A549 (cell line): Measurements from ENCODE around the gene TRAF3IP1. TPM values are rescaled to one million over a fixed set of nuclear protein-coding genes. Genes with fewer than 3 reads are reported as not detected.
"Not testable (repeated sequence)": the region's sequence is repeated elsewhere in the genome, so short reads cannot be mapped to it uniquely, and the experiment has no call there.

Source experiments
- ATAC-seq, 2 experiments: fragments of 200-7000 bp in 1 of 2; fragments of >200 bp in 1 of 2; cut with Nextera tagmentation in 1 of 2; cut with Tn5 transposase in 1 of 2; 3 replicates each; pipeline versions ENCODE4 v1.8.0 to v1.9.1; 2018 to 2020; ENCODE audit warnings: mild to moderate bottlenecking in 1 of 2, moderate library complexity in 1 of 2
- CTCF ChIA-PET: fragments of 300-600 bp; sonication (Branson Sonifier 250); formaldehyde crosslinking; extraction: SDS; loops from one replicate; lab custom pipeline; 2021; ENCODE audit warnings: antibody characterized with exemption, inconsistent platforms; lab: Yijun Ruan, JAX
- POLR2A ChIA-PET: fragments of 350-600 bp; formaldehyde crosslinking; extraction: SDS; loops from one replicate; lab custom pipeline; 2021; ENCODE audit warnings: antibody characterized with exemption, inconsistent platforms; lab: Yijun Ruan, JAX
- DNase-seq, 2 experiments: peaks; one replicate each; pipeline versions ENCODE4 v3.0.0 to v3.0.0-alpha.2; 2011 to 2016; ENCODE audit warnings: low read depth in 1 of 2, low spot score in 1 of 2
- FAIRE-seq: peaks from 2 replicates; lab custom pipeline; 2011; peaks lifted over from hg19 to GRCh38; lab: Jason Lieb, UNC
- H3K27ac ChIP-seq, 2 experiments: fragments of >200 bp; sonication (Bioruptor Twin); formaldehyde crosslinking; 3 replicates each; pipeline ENCODE4 v1.5.1; 2016 to 2017
- H3K4me1 ChIP-seq: fragments of >200 bp; sonication (Bioruptor Twin); formaldehyde crosslinking; 3 replicates; pipeline ENCODE4 v1.6.1; 2016
- H3K4me2 ChIP-seq: fragments of >200 bp; sonication (Bioruptor Twin); formaldehyde crosslinking; 3 replicates; pipeline ENCODE4 v1.6.1; 2016
- H3K4me3 ChIP-seq: fragments of >200 bp; sonication (Bioruptor Twin); formaldehyde crosslinking; 3 replicates; pipeline ENCODE4 v1.5.1; 2016
- H3K9me3 ChIP-seq: fragments of >200 bp; sonication (Bioruptor Twin); formaldehyde crosslinking; 3 replicates; pipeline ENCODE4 v1.6.1; 2016
- CEBPB ChIP-seq, 2 experiments: fragments of >200 bp in 1 of 2; sonication (Bioruptor Twin) in 1 of 2; formaldehyde crosslinking in 1 of 2; IDR thresholded peaks; 2 replicates each; pipeline ENCODE4 v1.6.1; 2012 to 2016
- CHD4 ChIP-seq: fragments of 200-600 bp; sonication (generic); IDR thresholded peaks from 2 replicates; pipeline ENCODE4 v1.6.1; 2016; ENCODE audit warnings: antibody characterized with exemption, mild to moderate bottlenecking, borderline replicate concordance
- E2F6 ChIP-seq: IDR thresholded peaks from 2 replicates; pipeline ENCODE4 v1.6.1; 2012; ENCODE audit warnings: low read depth, borderline replicate concordance
- EP300 ChIP-seq, 2 experiments: fragments of >200 bp; sonication (Bioruptor Twin); formaldehyde crosslinking; IDR thresholded peaks; 2 replicates in 1 of 2; 3 replicates in 1 of 2; pipeline ENCODE4 v1.6.1; 2016 to 2017
- ESRRA ChIP-seq: fragments of 150-350 bp; IDR thresholded peaks from 2 replicates; pipeline ENCODE4 v1.6.1; 2014; ENCODE audit warnings: mild to moderate bottlenecking, low read length, borderline replicate concordance
- HDAC2 ChIP-seq: fragments of 200-600 bp; sonication (generic); IDR thresholded peaks from 2 replicates; pipeline ENCODE4 v1.6.1; 2016
- HEYL ChIP-seq: fragments of 250-450 bp; sonication (Bioruptor Pico); IDR thresholded peaks from 2 replicates; pipeline ENCODE4 v1.8.0; 2021; ENCODE audit warnings: mild to moderate bottlenecking, moderate library complexity
- HOXA7 ChIP-seq: fragments of 250-450 bp; sonication (Bioruptor Pico); IDR thresholded peaks from 2 replicates; pipeline ENCODE4 v1.5.0; 2020; ENCODE audit warnings: mild to moderate bottlenecking, moderate library complexity
- JUNB ChIP-seq: fragments of >200 bp; sonication (Bioruptor Twin); formaldehyde crosslinking; IDR thresholded peaks from 2 replicates; pipeline ENCODE4 v1.6.1; 2016
- MYC ChIP-seq: IDR thresholded peaks from 2 replicates; pipeline ENCODE4 v1.6.1; 2012; ENCODE audit warnings: mild to moderate bottlenecking, inconsistent platforms, low read length, improper control_type of control experiment, borderline replicate concordance
- RARB ChIP-seq: fragments of 250-450 bp; sonication (Bioruptor Pico); IDR thresholded peaks from 2 replicates; pipeline ENCODE4 v1.8.0; 2021; ENCODE audit warnings: mild to moderate bottlenecking, moderate library complexity
- RCOR1 ChIP-seq: fragments of 150-350 bp; IDR thresholded peaks from 2 replicates; pipeline ENCODE4 v1.6.1; 2014; ENCODE audit warnings: antibody characterized with exemption, low read length, low read depth
- SMC3 ChIP-seq: fragments of >200 bp; sonication (Bioruptor Twin); formaldehyde crosslinking; IDR thresholded peaks from 3 replicates; pipeline ENCODE4 v1.6.1; 2018; ENCODE audit warnings: inconsistent platforms
- TFCP2L1 ChIP-seq: fragments of 250-450 bp; sonication (Bioruptor Pico); IDR thresholded peaks from 2 replicates; pipeline ENCODE4 v1.5.0; 2021; ENCODE audit warnings: mild to moderate bottlenecking
- TP53 ChIP-seq: fragments of 250-450 bp; sonication (Bioruptor Pico); IDR thresholded peaks from 2 replicates; pipeline ENCODE4 v1.5.0; 2021; ENCODE audit warnings: mild to moderate bottlenecking, moderate library complexity
- ZSCAN20 ChIP-seq: fragments of 250-450 bp; sonication (Bioruptor Pico); IDR thresholded peaks from 2 replicates; pipeline ENCODE4 v1.8.0; 2022; ENCODE audit warnings: mild to moderate bottlenecking, moderate library complexity
- WGBS: methylation state at CpG from one replicate; pipeline ENCODE4 v1.1.6; 2017; ENCODE audit errors: missing lambda C conversion rate; 5-methylcytosine and 5-hydroxymethylcytosine counted together
- polyA plus RNA-seq, 4 experiments: library from polyadenylated mRNA; depleted of rRNA in 3 of 4; stranded (reverse); fragments of >200 nt; fragmentation: RNase III in 1 of 4; extraction: RNeasy Plus Mini Kit Qiagen cat#74134 plus additional on column Dnase treatment in 1 of 4; gene quantifications; 2 replicates in 3 of 4; 3 replicates in 1 of 4; pipeline ENCODE4 v1.2.3, GENCODE V29; 2011 to 2017
- TF ChIP-seq, protein P1 (sequence below): fragments of 450-650 bp; IDR thresholded peaks from 2 replicates; pipeline ENCODE4 v1.6.1; 2014; ENCODE audit warnings: antibody characterized with exemption
- TF ChIP-seq, protein P2 (sequence below): fragments of 200-600 bp; sonication (generic); IDR thresholded peaks from 2 replicates; pipeline ENCODE4 v1.6.1; 2016; ENCODE audit warnings: antibody characterized with exemption, mild to moderate bottlenecking, moderate library complexity

The TRAF3IP1 gene
- polyA plus RNA-seq, 2 of the 4 experiments (the other 2 are of a cell fraction) = 10.6 to 19.2 TPM

- H3K4me1 ChIP-seq = peaks cover 9% of the 10 kb centered on the region; the same call in 2 of the 3 replicates
- ChIA-PET POLR2A (no interaction called here), CTCF (interaction anchor here (1.2 to 22.7 kb wide), 3 partner anchors 12 to 34 kb away, joined by 4 to 351 read pairs (median 6); no protein-coding TSS in a partner anchor)
- WGBS = 81% methylated on average over 13 of the region's 13 CpGs
- FAIRE-seq (no peak), ATAC-seq (no peak), DNase-seq (no peak)
- no peak overlapping the region for H3K27ac ChIP-seq
- no peak overlapping the region for H3K4me2 ChIP-seq
- no peaks in the 10 kb centered on the region for H3K9me3 ChIP-seq
- H3K4me3 ChIP-seq = no peak overlapping the region
- TF ChIP-seq HDAC2 (no peak), JUNB (no peak), ZSCAN20 (no peak), E2F6 (no peak), RARB (CRISPR knock-in tag) (no peak), CHD4 (no peak), HOXA7 (CRISPR knock-in tag) (no peak), TP53 (no peak), HEYL (CRISPR knock-in tag) (no peak), SMC3 (no peak), MYC (no peak), EP300 (IDR thresholded peaks at IDR 0.05) (no peak), TFCP2L1 (CRISPR knock-in tag) (no peak)
- TF ChIP-seq, protein P1, sequence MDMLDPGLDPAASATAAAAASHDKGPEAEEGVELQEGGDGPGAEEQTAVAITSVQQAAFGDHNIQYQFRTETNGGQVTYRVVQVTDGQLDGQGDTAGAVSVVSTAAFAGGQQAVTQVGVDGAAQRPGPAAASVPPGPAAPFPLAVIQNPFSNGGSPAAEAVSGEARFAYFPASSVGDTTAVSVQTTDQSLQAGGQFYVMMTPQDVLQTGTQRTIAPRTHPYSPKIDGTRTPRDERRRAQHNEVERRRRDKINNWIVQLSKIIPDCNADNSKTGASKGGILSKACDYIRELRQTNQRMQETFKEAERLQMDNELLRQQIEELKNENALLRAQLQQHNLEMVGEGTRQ = no peak
- TF ChIP-seq, protein P2, sequence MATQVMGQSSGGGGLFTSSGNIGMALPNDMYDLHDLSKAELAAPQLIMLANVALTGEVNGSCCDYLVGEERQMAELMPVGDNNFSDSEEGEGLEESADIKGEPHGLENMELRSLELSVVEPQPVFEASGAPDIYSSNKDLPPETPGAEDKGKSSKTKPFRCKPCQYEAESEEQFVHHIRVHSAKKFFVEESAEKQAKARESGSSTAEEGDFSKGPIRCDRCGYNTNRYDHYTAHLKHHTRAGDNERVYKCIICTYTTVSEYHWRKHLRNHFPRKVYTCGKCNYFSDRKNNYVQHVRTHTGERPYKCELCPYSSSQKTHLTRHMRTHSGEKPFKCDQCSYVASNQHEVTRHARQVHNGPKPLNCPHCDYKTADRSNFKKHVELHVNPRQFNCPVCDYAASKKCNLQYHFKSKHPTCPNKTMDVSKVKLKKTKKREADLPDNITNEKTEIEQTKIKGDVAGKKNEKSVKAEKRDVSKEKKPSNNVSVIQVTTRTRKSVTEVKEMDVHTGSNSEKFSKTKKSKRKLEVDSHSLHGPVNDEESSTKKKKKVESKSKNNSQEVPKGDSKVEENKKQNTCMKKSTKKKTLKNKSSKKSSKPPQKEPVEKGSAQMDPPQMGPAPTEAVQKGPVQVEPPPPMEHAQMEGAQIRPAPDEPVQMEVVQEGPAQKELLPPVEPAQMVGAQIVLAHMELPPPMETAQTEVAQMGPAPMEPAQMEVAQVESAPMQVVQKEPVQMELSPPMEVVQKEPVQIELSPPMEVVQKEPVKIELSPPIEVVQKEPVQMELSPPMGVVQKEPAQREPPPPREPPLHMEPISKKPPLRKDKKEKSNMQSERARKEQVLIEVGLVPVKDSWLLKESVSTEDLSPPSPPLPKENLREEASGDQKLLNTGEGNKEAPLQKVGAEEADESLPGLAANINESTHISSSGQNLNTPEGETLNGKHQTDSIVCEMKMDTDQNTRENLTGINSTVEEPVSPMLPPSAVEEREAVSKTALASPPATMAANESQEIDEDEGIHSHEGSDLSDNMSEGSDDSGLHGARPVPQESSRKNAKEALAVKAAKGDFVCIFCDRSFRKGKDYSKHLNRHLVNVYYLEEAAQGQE = no peak
Measured at GRCh38 chr2:238271061-238271554, 49.2 kb upstream of the TRAF3IP1 start.

GRCh38 chr2:238271686-238272085 lies 48.6 kb upstream of the TRAF3IP1 start:
- FAIRE-seq, DNase-seq, H3K4me2 ChIP-seq, H3K9me3 ChIP-seq, H3K27ac ChIP-seq, H3K4me1 ChIP-seq, POLR2A ChIA-PET, ATAC-seq, H3K4me3 ChIP-seq: not testable (repeated sequence)
- CTCF ChIA-PET = interaction anchor here (1.0 to 22.7 kb wide), 3 partner anchors 13 to 34 kb away, joined by 3 to 351 read pairs (median 6); no protein-coding TSS in a partner anchor
- WGBS = 79% methylated on average over 8 of the region's 8 CpGs

DNA sequence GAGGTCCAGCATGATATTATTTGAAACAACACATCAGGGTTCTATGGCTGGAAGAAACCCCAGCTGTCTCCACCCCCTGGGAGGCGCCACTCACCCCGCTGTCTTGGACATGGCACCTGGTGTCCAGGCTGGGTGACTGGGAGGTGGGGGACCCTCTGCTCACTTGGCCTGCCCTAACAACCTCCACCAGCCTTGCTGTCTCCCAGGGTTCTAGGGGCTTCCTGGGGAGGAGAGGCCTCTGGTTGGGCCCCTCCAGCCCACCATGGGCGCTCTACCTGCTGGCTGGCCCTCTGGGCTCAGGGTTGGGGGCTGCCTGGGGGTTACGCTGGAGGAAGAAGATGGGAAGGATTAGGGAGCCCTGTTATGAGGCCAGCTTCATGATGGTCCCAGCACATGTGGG lies 48.2 kb upstream of the TRAF3IP1 start:
- no peak overlapping the region for H3K4me2 ChIP-seq
- ChIA-PET POLR2A (no interaction called here), CTCF (interaction anchor here (0.8 to 22.7 kb wide), 8 partner anchors 10 to 834 kb away, joined by 3 to 351 read pairs (median 4); no protein-coding TSS in a partner anchor)
- TF ChIP-seq CEBPB (IDR thresholded peaks at IDR 0.05) (no peak), ESRRA (no peak), RCOR1 (no peak)
- DNase-seq = no peak
- H3K4me1 ChIP-seq = peaks cover 6% of the 10 kb centered on the region; the same call in 2 of the 3 replicates
- 95% methylated on average over 4 of the region's 4 CpGs for WGBS
- no peaks in the 10 kb centered on the region for H3K9me3 ChIP-seq
- FAIRE-seq = no peak
- no peak; a peak in 1 of 6 replicates for ATAC-seq
- H3K4me3 ChIP-seq = no peak overlapping the region
- H3K27ac ChIP-seq = no peak overlapping the region

DNA sequence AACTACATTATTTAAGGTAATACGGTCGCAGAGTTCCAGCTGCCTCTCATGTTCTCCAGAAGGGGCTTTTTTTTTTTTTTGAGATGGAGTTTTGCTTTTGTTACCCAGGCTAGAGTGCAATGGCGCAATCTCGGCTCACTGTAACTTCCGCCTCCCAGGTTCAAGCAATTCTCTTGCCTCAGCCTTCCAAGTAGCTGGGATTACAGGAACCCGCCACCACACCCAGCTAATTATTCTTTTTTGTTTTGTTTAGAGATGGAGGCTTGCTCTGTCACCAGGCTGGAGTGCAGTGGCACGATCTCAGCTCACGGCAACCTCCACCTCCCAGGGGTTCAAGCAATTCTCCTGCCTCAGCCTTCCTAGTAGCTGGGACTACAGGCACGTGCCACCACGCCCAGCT lies 46.9 kb upstream of the TRAF3IP1 start:
- 94% methylated on average over 10 of the region's 10 CpGs for WGBS
- H3K4me2 ChIP-seq, H3K9me3 ChIP-seq, ATAC-seq, POLR2A ChIA-PET, H3K27ac ChIP-seq, H3K4me1 ChIP-seq, FAIRE-seq, H3K4me3 ChIP-seq, DNase-seq: not testable (repeated sequence)
- CTCF ChIA-PET = interaction anchor here (0.7 to 22.7 kb wide), 6 partner anchors 13 to 832 kb away, joined by 3 to 351 read pairs (median 4); no protein-coding TSS in a partner anchor
